GM18499 (cell line): Measurements from ENCODE around the gene KLF12.

Source experiments
- ATAC-seq: cut with Tn5 transposase; IDR thresholded peaks from one replicate; pipeline ENCODE4 v1.9.1; 2021; ENCODE audit warnings: moderate number of reproducible peaks; ENCODE audit not compliant: insufficient read depth, unreplicated experiment

The KLF12 gene

DNA sequence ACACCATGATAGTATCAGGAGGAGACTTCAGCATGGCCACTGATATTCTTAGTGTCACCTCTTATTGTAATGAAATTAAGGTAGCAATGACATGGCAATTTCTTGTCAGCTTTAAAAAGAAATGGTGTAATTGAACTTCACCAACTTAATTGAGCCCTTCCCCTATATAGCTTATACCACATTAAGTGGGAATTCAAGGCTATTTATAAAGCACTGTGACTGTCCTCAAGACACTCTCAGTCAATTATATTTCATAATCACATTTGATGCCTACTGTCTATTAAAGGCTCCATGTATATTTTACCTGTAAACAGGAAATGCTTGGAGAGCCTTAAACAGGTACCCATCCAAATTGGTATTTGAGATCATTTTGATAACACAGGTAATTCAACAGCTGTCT lies 28.3 kb downstream of the KLF12 start:
- ATAC-seq = no peak

DNA sequence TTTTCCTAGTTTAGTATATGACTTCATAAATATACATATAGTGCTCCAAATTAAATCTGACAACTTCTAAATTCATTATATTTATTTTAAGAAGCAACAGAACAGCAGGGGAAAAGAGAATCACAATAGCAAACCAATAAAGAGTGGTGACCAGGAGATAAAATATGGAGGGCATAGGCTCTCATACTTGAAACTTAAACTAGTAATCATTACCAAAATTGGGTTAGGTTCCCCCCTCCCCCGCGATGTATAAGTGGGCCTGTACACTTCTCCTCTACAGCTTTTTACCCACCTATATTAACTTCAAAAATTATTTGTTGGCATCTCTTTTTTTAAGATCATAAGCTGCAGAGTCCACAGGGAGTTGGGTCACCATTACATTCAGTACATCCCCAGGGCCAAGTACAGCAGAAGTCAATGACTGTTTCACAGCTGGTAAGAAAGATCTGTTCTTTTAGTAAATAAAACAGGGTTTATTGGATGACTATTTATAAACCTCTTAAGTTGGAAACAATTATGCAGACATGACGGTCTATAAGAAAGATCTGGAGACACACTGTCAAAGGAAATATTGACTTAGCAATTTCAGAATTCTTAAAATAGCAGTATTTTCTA lies 29.4 kb downstream of the KLF12 start:
- ATAC-seq = no peak

DNA sequence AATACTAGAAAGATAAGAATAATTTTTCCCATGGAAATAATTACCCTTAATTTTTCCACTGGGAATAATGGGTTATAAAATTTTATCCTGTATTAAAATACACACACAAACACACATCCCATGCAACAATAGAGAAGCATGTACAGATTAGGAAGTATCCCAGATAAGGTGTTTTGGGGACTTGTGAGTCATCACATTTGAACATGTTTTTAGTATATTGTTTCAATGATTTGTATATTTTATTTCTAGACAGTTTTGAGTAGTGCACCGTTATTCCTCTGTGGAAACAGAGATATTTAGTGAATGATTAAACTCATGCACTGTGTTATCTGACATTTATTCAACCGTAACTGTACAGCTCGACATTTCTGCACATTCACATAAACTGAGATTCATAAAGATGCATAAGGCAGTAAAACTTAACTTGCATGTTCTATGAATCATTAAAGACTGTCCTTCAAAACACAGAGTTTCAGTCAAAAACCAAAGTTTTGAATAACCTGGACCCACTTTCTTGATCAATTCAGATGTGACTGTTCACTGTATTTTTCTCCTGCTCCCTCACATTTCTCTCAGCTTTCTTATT lies 30.1 kb downstream of the KLF12 start:
- no peak for ATAC-seq

DNA sequence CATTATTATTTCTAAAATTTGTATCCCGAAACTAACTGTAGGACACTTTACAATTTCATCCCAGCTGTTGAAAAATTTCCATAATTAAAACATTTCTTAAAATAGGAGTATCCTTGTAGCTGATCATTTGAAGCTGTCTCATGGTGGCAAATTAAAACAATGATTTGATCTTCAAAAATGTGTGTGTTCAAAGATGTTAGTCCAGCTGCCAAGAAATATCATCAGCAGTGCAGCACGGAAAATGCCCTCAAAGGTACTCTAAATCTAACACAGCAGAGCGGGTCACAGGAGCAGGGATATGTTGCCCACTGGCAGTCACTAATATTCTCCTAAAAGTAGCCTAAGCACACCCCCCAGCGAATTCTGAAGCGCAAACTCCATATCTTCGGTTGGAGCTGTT lies 31.0 kb downstream of the KLF12 start:
- ATAC-seq = no peak

DNA sequence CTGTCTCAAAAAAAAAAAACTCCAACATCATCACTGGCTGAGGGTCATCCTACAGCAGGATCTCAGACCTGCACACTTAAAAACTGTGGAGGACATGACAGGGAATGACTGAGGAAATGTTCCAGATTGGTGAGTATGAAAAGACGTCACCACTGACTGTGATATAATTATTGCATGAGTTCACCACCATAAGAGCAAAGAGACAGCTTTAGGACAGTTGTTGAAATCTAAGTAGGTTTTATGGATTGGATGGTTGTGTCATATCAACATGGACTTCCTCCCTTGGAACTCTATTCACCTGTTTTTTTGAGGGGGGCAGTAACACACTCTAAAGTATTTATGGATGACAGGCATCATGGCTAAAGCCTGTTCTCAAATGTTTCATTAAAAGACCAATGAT lies 31.5 kb downstream of the KLF12 start:
- ATAC-seq = no peak

DNA sequence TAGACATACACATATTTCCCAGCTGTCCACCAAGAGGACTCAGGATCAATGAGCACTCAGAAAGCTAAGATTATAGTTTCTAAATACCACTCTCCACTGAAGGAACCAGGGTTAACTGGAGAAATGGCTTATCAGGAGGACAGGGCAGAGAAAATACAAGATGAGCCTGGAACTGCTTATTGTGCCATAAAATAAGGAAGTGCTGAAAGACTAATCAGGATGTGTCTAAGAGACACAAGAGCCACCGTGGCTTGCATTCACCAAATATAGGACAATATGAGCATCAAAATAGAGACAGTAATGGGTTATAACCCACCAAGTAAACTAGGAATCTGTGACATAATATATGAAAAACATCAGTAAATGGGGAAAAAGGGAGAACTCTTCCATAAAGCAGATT lies 32.8 kb downstream of the KLF12 start:
- no peak for ATAC-seq

DNA sequence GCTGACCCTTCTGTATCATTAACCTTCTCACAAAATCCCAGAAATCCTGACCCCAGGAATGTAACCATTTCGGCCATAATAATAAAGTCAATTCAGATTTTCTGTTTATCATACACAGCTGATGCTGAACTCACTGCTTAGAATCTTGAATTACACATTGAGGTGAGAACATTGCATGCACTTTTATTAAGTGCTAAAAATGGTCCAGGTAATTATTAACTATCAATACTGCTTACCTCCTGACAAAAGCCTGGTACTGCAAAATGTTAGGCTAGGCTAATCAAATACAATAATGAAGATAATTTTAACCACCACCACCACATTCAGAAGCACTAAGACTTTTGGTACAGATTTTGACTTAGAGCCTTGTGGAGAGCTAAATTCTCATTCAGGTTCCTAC lies 36.1 kb downstream of the KLF12 start:
- ATAC-seq = no peak

DNA sequence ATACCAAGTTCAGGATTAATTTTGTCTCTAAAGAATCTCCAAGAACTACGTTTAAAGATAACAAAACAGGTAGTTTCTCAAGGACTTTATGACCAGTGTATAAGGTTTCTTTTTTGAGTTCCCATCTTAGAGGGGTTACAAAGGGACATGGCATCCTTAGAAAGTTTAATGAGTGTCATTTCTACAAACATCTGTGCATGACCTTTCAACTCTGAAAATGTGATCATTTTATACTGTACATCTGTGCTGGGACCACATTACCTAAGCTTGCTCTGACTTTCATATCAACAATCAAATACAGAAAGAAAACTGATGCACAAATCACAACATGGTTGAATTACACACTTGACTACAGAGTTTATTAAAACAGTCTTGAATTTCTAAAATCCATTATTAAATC lies 37.1 kb downstream of the KLF12 start:
- no peak for ATAC-seq

DNA sequence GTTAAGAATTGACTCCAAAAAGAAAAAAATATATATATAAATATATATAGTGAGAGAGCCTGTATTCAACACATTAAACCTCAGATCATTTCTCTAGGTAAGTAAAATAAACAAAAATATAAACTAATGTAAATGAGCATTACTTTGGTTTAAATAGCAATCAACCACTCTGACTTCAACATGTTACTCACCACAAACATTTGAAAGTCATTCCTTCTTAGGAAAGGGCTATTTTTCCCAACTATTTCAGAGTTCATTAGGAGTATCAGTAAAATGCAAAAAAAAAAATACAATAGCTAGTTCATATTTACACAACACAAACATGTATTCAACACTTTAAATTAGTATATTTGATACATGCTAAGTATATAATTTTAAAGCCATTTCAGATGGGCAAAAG lies 40.5 kb downstream of the KLF12 start:
- no peak for ATAC-seq

DNA sequence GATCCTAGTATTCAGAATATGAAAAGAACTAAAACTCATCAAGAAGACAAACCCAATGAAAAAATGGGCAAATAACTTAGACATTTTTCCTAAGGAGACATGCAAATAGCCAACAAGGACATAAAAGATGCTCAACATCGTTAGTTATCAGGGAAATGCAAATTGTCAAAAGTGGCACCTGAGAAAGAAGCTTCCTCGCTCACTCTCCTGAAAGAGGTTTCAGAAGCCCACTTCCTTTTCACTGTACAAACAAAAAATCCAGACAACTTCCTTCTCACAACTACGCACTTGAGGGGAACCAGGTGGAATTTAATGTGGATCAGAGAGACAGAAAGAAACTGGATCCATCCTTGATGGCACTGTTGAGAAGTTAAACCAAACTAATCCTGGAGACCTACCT lies 41.5 kb downstream of the KLF12 start:
- ATAC-seq = no peak

DNA sequence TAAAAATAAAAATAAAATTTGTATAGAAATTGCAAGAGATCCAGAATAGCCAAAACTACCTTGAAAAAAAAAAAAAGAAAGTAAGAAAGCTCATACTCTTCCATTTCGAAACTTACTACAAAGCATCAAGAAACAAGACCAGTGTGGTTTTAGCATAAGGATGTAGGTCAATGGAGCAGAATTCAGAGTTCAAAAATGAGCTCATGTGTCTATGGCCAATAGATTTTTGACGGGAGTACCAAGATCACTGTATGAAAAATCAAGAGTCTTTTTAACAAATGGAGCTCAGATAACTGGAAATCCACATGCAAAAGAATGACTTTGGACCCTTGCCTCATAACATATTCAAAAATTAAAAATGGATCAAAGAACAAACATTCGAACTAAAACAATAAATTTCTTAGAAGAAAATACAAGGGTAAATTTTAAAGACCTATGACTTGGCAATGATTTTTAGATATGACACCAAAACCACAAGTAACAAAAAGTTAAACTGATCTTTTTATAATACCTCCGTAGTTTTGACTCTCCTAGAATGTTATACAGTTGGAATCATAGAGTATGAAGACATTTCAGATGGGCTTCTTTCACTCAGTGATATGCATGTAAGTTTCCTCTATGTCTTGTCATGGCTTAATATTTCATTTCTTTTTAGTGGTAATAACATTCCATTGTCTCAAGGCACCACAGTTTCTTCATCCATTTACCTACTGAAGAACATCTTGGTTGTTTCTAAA lies 43.2 kb downstream of the KLF12 start:
- no peak for ATAC-seq

DNA sequence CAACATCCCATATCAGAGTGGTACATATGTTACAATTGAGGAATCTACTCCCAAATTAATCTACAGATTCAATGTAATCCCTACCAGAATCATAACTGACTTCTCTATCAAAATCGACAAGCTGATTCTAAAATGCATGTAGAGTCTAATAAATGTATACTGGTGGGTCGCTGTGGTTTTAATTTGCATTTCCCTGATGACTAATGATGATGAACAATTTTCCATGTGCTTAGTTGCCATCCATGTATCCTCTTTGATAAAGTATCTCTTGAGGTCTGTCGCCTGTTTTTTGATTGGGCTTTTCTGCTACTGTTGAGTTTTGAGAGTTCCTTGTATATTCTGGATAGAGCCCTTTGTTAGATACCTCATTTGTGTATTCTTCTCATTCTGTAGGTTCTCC lies 43.8 kb downstream of the KLF12 start:
- ATAC-seq = no peak

DNA sequence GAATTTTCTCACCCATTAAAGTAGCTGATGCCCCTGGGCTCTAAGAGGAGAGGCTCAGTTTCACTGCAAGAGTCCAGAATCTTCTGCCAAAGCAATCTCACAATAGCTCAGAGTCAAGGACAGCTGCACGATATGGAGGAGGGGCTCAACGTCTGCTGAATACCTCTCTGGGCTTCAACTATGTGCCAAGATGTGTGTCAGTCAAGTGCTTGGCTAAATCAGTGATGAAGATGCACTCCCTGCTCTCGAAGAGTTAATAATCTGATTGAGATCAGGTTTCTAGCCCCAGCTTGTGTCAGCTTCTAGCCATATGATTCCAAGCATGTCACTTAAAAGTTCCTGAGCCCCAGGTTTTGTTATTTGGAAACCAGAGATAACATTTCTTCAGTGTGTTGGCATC lies 46.8 kb downstream of the KLF12 start:
- ATAC-seq = no peak
